IPS-15b (cell line): ENCODE data around the gene PYGM.

Experiments
- H3K27me3 ChIP-seq: one replicate; pipeline ENCODE4 v1.6.1; 2013; ENCODE audit warnings: low read length; ENCODE audit not compliant: control insufficient read depth, insufficient read depth
- H3K36me3 ChIP-seq: one replicate; pipeline ENCODE4 v1.6.1; 2013; ENCODE audit warnings: low read length; ENCODE audit not compliant: control insufficient read depth, insufficient read depth
- H3K4me1 ChIP-seq: one replicate; pipeline ENCODE4 v1.6.1; 2013; ENCODE audit warnings: mild to moderate bottlenecking, low read length; ENCODE audit not compliant: control insufficient read depth, insufficient read depth
- H3K4me3 ChIP-seq: one replicate; pipeline ENCODE4 v1.5.1; 2013; ENCODE audit warnings: low read depth, low read length
- H3K9ac ChIP-seq: one replicate; pipeline ENCODE4 v1.6.1; 2013; ENCODE audit warnings: low read depth, mild to moderate bottlenecking, low read length
- H3K9me3 ChIP-seq: one replicate; pipeline ENCODE4 v1.6.1; 2013; ENCODE audit warnings: mild to moderate bottlenecking, low read length; ENCODE audit not compliant: control insufficient read depth, insufficient read depth

PYGM gene

GRCh38 chr11:64754124-64754918 lies 5.5 kb downstream of the PYGM start:
- Histone ChIP-seq H3K9me3 (no peaks in the 10 kb centered on the region), H3K9ac (no peak overlapping the region), H3K27me3 (no peaks in the 10 kb centered on the region), H3K4me3 (no peak overlapping the region), H3K36me3 (no peaks in the 10 kb centered on the region), H3K4me1 (peaks cover 2% of the 10 kb centered on the region)

- Histone ChIP-seq H3K9me3 (no peaks in the 10 kb centered on the region), H3K36me3 (no peaks in the 10 kb centered on the region), H3K9ac (no peak overlapping the region), H3K27me3 (no peaks in the 10 kb centered on the region), H3K4me1 (peaks cover 2% of the 10 kb centered on the region), H3K4me3 (no peak overlapping the region)
Measured at GRCh38 chr11:64753380-64754123, 6.2 kb downstream of the PYGM start.

GRCh38 chr11:64753019-64753379 lies 6.8 kb downstream of the PYGM start:
- no peaks in the 10 kb centered on the region for H3K27me3 ChIP-seq
- H3K4me3 ChIP-seq, result no peak overlapping the region
- H3K9ac ChIP-seq, result no peak overlapping the region
- H3K4me1 ChIP-seq, result peaks cover 2% of the 10 kb centered on the region
- no peaks in the 10 kb centered on the region for H3K36me3 ChIP-seq
- H3K9me3 ChIP-seq, result no peaks in the 10 kb centered on the region

GRCh38 chr11:64752175-64752970 lies 7.4 kb downstream of the PYGM start:
- Histone ChIP-seq H3K9ac (no peak overlapping the region), H3K9me3 (no peaks in the 10 kb centered on the region), H3K27me3 (no peaks in the 10 kb centered on the region), H3K36me3 (no peaks in the 10 kb centered on the region), H3K4me3 (no peak overlapping the region), H3K4me1 (peaks cover 2% of the 10 kb centered on the region)

GRCh38 chr11:64751580-64751979 lies 8.2 kb downstream of the PYGM start:
- Histone ChIP-seq H3K36me3 (no peaks in the 10 kb centered on the region), H3K27me3 (no peaks in the 10 kb centered on the region), H3K9me3 (no peaks in the 10 kb centered on the region), H3K4me1 (peaks cover 2% of the 10 kb centered on the region), H3K4me3 (no peak overlapping the region), H3K9ac (no peak overlapping the region)

- Histone ChIP-seq H3K27me3 (no peaks in the 10 kb centered on the region), H3K4me1 (peaks cover 2% of the 10 kb centered on the region), H3K9me3 (no peaks in the 10 kb centered on the region), H3K4me3 (no peak overlapping the region), H3K36me3 (no peaks in the 10 kb centered on the region), H3K9ac (no peak overlapping the region)
Measured at GRCh38 chr11:64751136-64751535, 8.6 kb downstream of the PYGM start.

- no peaks in the 10 kb centered on the region for H3K36me3 ChIP-seq
- no peaks in the 10 kb centered on the region for H3K9me3 ChIP-seq
- H3K9ac ChIP-seq, result no peak overlapping the region
- peaks cover 2% of the 10 kb centered on the region for H3K4me1 ChIP-seq
- no peak overlapping the region for H3K4me3 ChIP-seq
- H3K27me3 ChIP-seq, result no peaks in the 10 kb centered on the region
Measured at GRCh38 chr11:64750361-64751054, 9.3 kb downstream of the PYGM start.

GRCh38 chr11:64747961-64748665 lies 11.7 kb downstream of the PYGM start:
- H3K36me3 ChIP-seq, result no peaks in the 10 kb centered on the region

GRCh38 chr11:64746486-64746885 lies 13.3 kb downstream of the PYGM start:
- Histone ChIP-seq H3K9me3 (no peaks in the 10 kb centered on the region), H3K9ac (no peak overlapping the region), H3K36me3 (no peaks in the 10 kb centered on the region), H3K27me3 (peaks cover 5% of the 10 kb centered on the region), H3K4me1 (no peaks in the 10 kb centered on the region), H3K4me3 (peak overlapping the region; percentile 78)

More at GRCh38 chr11:64747961-64748665, 11.7 kb downstream of the PYGM start:
- Histone ChIP-seq H3K27me3 (peaks cover 5% of the 10 kb centered on the region), H3K9me3 (no peaks in the 10 kb centered on the region), H3K4me1 (peaks cover 2% of the 10 kb centered on the region), H3K4me3 (no peak overlapping the region), H3K9ac (no peak overlapping the region)

GRCh38 chr11:64745521-64746328 lies 14.0 kb downstream of the PYGM start:
- Histone ChIP-seq H3K9ac (no peak overlapping the region), H3K27me3 (peaks cover 5% of the 10 kb centered on the region), H3K9me3 (no peaks in the 10 kb centered on the region), H3K4me1 (peaks cover under 1% of the 10 kb centered on the region), H3K4me3 (peak overlapping the region; percentile 78), H3K36me3 (no peaks in the 10 kb centered on the region)
